ENCODE data around the gene LHFPL3.

Gene LHFPL3

GRCh38 chr7:104486931-104487330 lies 158.5 kb downstream of the LHFPL3 start:
- H3K4me3 Mint-ChIP-seq: no peak overlapping the region
- no peak for TF ChIP-seq CTCF (IDR thresholded peaks at IDR 0.05; ENCODE audit: unreplicated experiment in 3 of 3)

GRCh38 chr7:104487642-104488041 lies 159.2 kb downstream of the LHFPL3 start:
- Mint-ChIP-seq H3K4me1 (no peaks in the 10 kb centered on the region), H3K27me3 (ENCODE audit: low read depth) (peaks cover 4% of the 10 kb centered on the region), H3K4me3 (no peak overlapping the region), H3K27ac (no peak overlapping the region), H3K36me3 (ENCODE audit: low read depth) (no peaks in the 10 kb centered on the region), H3K9me3 (no peaks in the 10 kb centered on the region)
- TF ChIP-seq CTCF (IDR thresholded peaks at IDR 0.05; ENCODE audit: unreplicated experiment in 3 of 3): no peak

More at GRCh38 chr7:104486931-104487330, 158.5 kb downstream of the LHFPL3 start:
- Mint-ChIP-seq H3K27ac (no peak overlapping the region), H3K9me3 (no peaks in the 10 kb centered on the region), H3K4me1 (no peaks in the 10 kb centered on the region), H3K36me3 (ENCODE audit: low read depth) (no peaks in the 10 kb centered on the region), H3K27me3 (ENCODE audit: low read depth) (peaks cover 10% of the 10 kb centered on the region)

DNA sequence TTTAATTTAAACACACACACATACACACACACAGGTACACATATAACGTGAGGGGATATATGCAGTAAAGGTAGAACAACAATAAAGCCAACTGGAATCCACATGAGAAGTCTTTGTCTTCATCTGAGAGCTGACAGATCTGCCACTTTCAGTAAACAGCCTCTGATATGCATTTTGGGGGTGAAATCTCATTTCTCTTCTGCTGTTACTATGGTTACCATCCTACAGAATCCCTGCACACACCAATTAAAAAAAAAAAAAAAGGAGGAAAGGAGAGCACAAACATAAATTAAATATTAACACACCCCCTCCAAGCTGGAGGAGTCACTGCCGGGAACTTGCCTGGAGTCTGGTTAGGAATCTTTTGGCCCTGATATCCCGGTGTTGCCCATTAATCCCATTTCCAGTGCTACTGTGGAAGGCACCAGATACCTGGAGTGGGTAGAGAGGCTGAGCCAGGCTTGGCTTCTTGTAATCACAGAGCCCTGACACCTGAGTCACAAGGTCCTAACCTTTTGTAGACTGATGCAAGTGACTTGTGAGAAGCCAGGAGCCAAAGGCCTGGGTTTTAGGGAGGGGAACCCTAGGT lies 169.1 kb downstream of the LHFPL3 start:
- no peak overlapping the region for H3K27ac Mint-ChIP-seq
- no peak overlapping the region for H3K4me3 Mint-ChIP-seq
- no peak for TF ChIP-seq CTCF (IDR thresholded peaks at IDR 0.05; ENCODE audit: unreplicated experiment in 3 of 3)
- no peaks in the 10 kb centered on the region for H3K4me1 Mint-ChIP-seq
- no peaks in the 10 kb centered on the region for H3K9me3 Mint-ChIP-seq
- no peaks in the 10 kb centered on the region for H3K36me3 Mint-ChIP-seq (ENCODE audit: low read depth)
- peaks cover 9% of the 10 kb centered on the region for H3K27me3 Mint-ChIP-seq (ENCODE audit: low read depth)

GRCh38 chr7:104499975-104500374 lies 171.6 kb downstream of the LHFPL3 start:
- Mint-ChIP-seq H3K9me3 (no peaks in the 10 kb centered on the region), H3K27ac (no peak overlapping the region), H3K4me1 (no peaks in the 10 kb centered on the region), H3K4me3 (no peak overlapping the region), H3K36me3 (ENCODE audit: low read depth) (no peaks in the 10 kb centered on the region), H3K27me3 (ENCODE audit: low read depth) (peaks cover 4% of the 10 kb centered on the region)
- no peak for TF ChIP-seq CTCF (IDR thresholded peaks at IDR 0.05; ENCODE audit: unreplicated experiment in 3 of 3)

GRCh38 chr7:104509874-104510273 lies 181.5 kb downstream of the LHFPL3 start:
- no peaks in the 10 kb centered on the region for H3K4me1 Mint-ChIP-seq
- H3K4me3 Mint-ChIP-seq: no peak overlapping the region
- H3K36me3 Mint-ChIP-seq (ENCODE audit: low read depth): no peaks in the 10 kb centered on the region
- no peak for TF ChIP-seq CTCF (IDR thresholded peaks at IDR 0.05; ENCODE audit: unreplicated experiment in 3 of 3)
- H3K9me3 Mint-ChIP-seq: no peaks in the 10 kb centered on the region
- no peak overlapping the region for H3K27ac Mint-ChIP-seq
- H3K27me3 Mint-ChIP-seq (ENCODE audit: low read depth): no peaks in the 10 kb centered on the region

DNA sequence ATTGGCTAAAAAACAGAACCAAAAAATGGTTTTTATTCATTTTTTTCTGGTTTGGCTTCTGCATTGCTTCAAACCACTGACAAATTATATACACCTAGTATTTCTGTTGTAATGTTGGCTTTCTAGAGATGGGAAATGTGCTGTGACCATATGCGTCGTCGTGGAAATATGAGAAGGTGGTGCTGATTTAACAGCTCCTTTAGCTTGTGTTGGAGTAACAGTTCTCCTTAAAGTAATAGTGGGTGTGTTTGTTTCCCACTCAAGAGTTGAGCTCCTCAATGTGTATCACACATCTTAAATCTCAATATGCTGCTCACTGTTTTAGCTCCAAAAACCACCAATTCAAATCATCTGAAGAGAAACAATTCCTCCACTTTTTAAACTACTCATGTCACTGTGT lies 196.4 kb downstream of the LHFPL3 start:
- Mint-ChIP-seq H3K36me3 (ENCODE audit: low read depth) (no peaks in the 10 kb centered on the region), H3K4me1 (no peaks in the 10 kb centered on the region), H3K27me3 (ENCODE audit: low read depth) (no peaks in the 10 kb centered on the region), H3K9me3 (no peaks in the 10 kb centered on the region), H3K27ac (no peak overlapping the region), H3K4me3 (no peak overlapping the region)
- no peak for TF ChIP-seq CTCF (IDR thresholded peaks at IDR 0.05; ENCODE audit: unreplicated experiment in 3 of 3)
